C4-2B (cell line): ENCODE results near the gene IRF8.

ENCODE experiments used
- CTCF ChIP-seq: fragments of 450-650 bp; conservative IDR thresholded peaks from 2 replicates; pipeline ENCODE4 v1.5.1; 2017; ENCODE audit warnings: mild to moderate bottlenecking
- ZFX ChIP-seq: fragments of 450-650 bp; IDR thresholded peaks from 2 replicates; pipeline ENCODE4 v1.6.1; 2017

- TF ChIP-seq CTCF (no peak), ZFX (no peak)
These were observed 37.7 kb upstream of the IRF8 start for GRCh38 chr16:85861095-85861825.
